Epithelial cell of proximal tubule (primary cell): ENCODE data around the gene GALNT14. TPM values are rescaled to one million over a fixed set of nuclear protein-coding genes. Genes with fewer than 3 reads are reported as not detected.

Source experiments
- DNase-seq: peaks from one replicate; pipeline ENCODE4 v3.0.0-alpha.2; 2011; ENCODE audit warnings: low read depth
- H3K4me3 ChIP-seq: 2 replicates; pipeline ENCODE4 v1.5.1; 2011; ENCODE audit warnings: low read depth, mild to moderate bottlenecking, low read length
- CTCF ChIP-seq: conservative IDR thresholded peaks from 2 replicates; pipeline ENCODE4 v1.5.1; 2012; ENCODE audit warnings: low read depth, mild to moderate bottlenecking, low read length
- total RNA-seq: library from RNA; depleted of rRNA; stranded (reverse); fragments of >200 nt; gene quantifications from 2 replicates; pipeline ENCODE4 v1.2.3, GENCODE V29; 2015

GALNT14 gene
- total RNA-seq, 1 donor from 2014 or later: 80.7 TPM

GRCh38 chr2:31065356-31065755, 72.9 kb downstream of the GALNT14 start:
- no peak for TF ChIP-seq CTCF
- no peak overlapping the region for H3K4me3 ChIP-seq
- no peak for DNase-seq

GRCh38 chr2:31060397-31060796, 77.8 kb downstream of the GALNT14 start:
- peak; percentile 47 for DNase-seq
- TF ChIP-seq CTCF: no peak
- H3K4me3 ChIP-seq: no peak overlapping the region

- no peak for TF ChIP-seq CTCF
- no peak for DNase-seq
Observed at GRCh38 chr2:31058096-31059035, 79.9 kb downstream of the GALNT14 start.

GRCh38 chr2:31057691-31058090, 80.5 kb downstream of the GALNT14 start:
- no peak for DNase-seq
- no peak overlapping the region for H3K4me3 ChIP-seq
- no peak for TF ChIP-seq CTCF

More at GRCh38 chr2:31058096-31059035, 79.9 kb downstream of the GALNT14 start:
- H3K4me3 ChIP-seq: no peak overlapping the region

- TF ChIP-seq CTCF: no peak
- no peak for DNase-seq
- H3K4me3 ChIP-seq: no peak overlapping the region
Observed at GRCh38 chr2:31055938-31056337, 82.3 kb downstream of the GALNT14 start.

GRCh38 chr2:31054842-31055388, 83.3 kb downstream of the GALNT14 start:
- H3K4me3 ChIP-seq: no peak overlapping the region
- no peak for DNase-seq
- no peak for TF ChIP-seq CTCF
